ENCODE measurements around the gene SH3RF1.

GRCh38 chr4:169266661-169267060 is 4.1 kb downstream of the SH3RF1 start:
- no peak for TF ChIP-seq CTCF (IDR thresholded peaks at IDR 0.05; ENCODE audit: borderline replicate concordance, extremely low read depth, low read length, poor library complexity, severe bottlenecking)
- no peak for TF ChIP-seq EZH2 (IDR thresholded peaks at IDR 0.05; ENCODE audit: borderline replicate concordance, low read depth, low read length, severe bottlenecking)

Measured in DND-41 (cell line).